ENCODE measurements around the gene DPY19L1.
A peak's percentile ranks its signal among the peaks of the same experiment; 100 is the strongest.
"Not testable (repeated sequence)": the region's sequence is repeated elsewhere in the genome, so short reads cannot be mapped to it uniquely, and the experiment has no call there.

DPY19L1 gene

DNA sequence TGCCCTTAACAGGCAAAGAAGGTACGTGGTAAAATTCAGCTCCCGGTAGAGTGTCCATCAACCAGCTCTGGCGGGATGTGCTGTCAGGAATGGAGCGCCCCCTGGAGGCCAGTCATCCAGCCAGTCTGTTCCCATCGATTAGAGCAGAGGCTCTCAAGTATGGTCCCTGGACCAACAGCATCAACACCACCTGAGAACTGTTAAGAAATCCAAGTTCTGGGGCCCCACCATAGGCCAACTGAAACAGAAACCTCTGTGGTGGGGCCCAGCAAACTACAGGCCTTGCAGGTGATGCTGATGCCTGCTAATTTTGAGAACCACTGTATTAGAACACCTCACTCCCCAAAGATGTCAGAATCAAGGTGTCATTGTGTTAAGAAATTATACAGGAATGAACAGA lies 109.2 kb downstream of the DPY19L1 start:
- TF ChIP-seq, protein P1, sequence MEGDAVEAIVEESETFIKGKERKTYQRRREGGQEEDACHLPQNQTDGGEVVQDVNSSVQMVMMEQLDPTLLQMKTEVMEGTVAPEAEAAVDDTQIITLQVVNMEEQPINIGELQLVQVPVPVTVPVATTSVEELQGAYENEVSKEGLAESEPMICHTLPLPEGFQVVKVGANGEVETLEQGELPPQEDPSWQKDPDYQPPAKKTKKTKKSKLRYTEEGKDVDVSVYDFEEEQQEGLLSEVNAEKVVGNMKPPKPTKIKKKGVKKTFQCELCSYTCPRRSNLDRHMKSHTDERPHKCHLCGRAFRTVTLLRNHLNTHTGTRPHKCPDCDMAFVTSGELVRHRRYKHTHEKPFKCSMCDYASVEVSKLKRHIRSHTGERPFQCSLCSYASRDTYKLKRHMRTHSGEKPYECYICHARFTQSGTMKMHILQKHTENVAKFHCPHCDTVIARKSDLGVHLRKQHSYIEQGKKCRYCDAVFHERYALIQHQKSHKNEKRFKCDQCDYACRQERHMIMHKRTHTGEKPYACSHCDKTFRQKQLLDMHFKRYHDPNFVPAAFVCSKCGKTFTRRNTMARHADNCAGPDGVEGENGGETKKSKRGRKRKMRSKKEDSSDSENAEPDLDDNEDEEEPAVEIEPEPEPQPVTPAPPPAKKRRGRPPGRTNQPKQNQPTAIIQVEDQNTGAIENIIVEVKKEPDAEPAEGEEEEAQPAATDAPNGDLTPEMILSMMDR (IDR thresholded peaks at IDR 0.05), result peak; percentile 65
- peak; percentile 75 for DNase-seq

DNA sequence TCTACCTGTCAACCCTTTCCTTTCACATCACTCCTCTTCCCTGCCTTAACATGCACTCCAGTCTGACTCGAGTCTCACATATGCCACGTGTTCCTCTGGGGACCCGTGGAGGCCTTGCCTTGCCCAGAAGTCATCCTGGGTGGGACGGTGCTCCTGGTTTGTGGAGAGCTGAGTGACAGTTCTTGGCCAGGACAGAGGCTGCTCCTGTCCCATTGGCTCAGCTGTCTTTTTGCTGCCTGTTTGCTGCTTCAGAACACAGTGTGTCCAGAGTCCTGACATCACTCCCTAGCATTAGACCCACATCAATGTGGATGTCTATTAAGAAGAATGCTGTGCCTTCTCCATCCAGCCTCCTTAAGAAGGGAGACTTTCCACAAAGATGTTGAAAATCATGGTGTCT lies 116.8 kb downstream of the DPY19L1 start:
- not testable (repeated sequence) for H3K27ac Mint-ChIP-seq; H3K4me1 Mint-ChIP-seq; DNase-seq; H3K27me3 Mint-ChIP-seq (ENCODE audit: low read depth, poor library complexity); H3K4me3 Mint-ChIP-seq
- Mint-ChIP-seq H3K36me3 (ENCODE audit: low read depth) (peaks cover 12% of the 10 kb centered on the region), H3K9me3 (peaks cover 18% of the 10 kb centered on the region)

More for the DNA sequence above, 109.2 kb downstream of the DPY19L1 start:
- Mint-ChIP-seq H3K27ac (no peak overlapping the region), H3K4me1 (no peaks in the 10 kb centered on the region), H3K36me3 (ENCODE audit: low read depth) (peaks cover 28% of the 10 kb centered on the region), H3K27me3 (ENCODE audit: low read depth, poor library complexity) (no peaks in the 10 kb centered on the region), H3K4me3 (no peak overlapping the region), H3K9me3 (peaks cover 5% of the 10 kb centered on the region)

DNA sequence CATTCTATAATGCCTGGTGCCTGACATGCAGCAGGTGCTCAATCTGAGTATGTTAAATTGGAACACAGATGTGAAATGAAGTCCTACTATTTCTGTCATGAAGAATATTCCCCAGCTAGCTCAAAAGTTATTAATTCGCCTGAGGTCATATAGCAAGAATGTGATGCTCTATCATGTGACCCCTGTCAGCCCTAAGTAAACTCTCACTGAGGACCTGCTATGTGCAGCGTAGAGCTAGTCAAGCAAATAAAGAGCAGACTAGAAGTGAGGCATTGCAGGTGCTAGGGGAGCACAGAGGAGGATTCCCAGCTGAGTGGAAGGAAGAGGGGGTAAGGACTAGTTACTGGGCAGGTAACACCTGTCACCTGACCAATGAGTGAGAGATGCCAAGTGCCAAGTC lies 118.2 kb downstream of the DPY19L1 start:
- not testable (repeated sequence) for H3K4me3 Mint-ChIP-seq; H3K27ac Mint-ChIP-seq; DNase-seq; H3K27me3 Mint-ChIP-seq (ENCODE audit: low read depth, poor library complexity); H3K4me1 Mint-ChIP-seq
- Mint-ChIP-seq H3K36me3 (ENCODE audit: low read depth) (peaks cover 11% of the 10 kb centered on the region), H3K9me3 (peaks cover 22% of the 10 kb centered on the region)

DNA sequence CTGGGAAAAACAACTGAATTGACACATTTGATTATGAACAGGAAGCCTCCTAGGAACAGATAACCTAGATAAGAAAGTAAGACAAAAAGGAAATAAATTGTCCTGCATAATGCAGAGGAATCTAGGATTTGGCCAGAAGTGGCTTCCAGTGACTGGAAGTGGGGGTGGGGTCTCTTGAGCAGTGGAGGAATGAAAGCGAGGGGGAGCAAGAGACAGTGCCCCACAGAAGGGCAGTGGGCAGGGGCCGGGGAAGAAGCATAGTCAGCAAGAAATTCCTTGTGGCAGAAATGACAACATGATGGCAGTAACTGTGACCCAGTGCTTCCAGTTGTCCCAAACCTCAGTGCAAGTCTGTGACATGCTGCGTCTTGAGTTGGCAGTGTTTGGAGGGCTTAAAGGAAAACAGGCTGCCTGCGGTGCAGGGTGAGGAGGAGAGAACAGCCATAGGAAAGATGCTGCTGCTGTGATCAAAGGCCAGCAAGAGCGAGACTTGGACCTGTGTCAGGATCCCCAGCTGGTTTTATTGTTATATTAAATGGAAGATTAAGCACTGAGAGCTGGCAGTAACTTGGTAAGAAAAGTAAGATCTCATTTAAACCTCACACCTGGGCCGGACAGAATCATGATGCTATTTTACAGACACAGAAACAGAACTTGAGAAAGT lies 119.0 kb downstream of the DPY19L1 start:
- not testable (repeated sequence) for H3K4me1 Mint-ChIP-seq; H3K4me3 Mint-ChIP-seq; H3K36me3 Mint-ChIP-seq (ENCODE audit: low read depth)

DNA sequence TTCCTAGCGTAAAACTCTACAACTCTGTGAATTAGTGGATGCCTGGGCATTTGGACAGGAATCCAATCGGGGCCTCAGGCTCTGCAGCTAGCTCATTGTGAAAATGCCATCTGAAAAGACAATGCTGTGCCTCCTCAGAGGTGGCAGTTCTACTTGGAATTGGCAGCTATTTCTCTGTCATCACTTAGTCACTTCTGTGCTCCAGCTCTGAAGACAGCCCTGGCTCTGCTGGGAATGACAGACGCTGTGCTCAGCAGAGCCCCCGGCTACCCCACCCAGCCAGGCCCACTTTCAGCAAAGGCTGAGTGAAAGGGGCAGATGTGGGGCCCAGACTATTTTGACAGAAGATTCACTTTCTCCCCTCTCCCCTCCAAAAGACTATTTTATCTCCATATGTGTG lies 119.8 kb downstream of the DPY19L1 start:
- H3K9me3 Mint-ChIP-seq, result peaks cover 27% of the 10 kb centered on the region
- H3K36me3 Mint-ChIP-seq (ENCODE audit: low read depth); H3K27me3 Mint-ChIP-seq (ENCODE audit: low read depth, poor library complexity); H3K27ac Mint-ChIP-seq; H3K4me3 Mint-ChIP-seq; H3K4me1 Mint-ChIP-seq; DNase-seq: not testable (repeated sequence)

More for the DNA sequence above, 119.0 kb downstream of the DPY19L1 start:
- H3K27me3 Mint-ChIP-seq (ENCODE audit: low read depth, poor library complexity); H3K27ac Mint-ChIP-seq; DNase-seq: not testable (repeated sequence)
- peaks cover 27% of the 10 kb centered on the region for H3K9me3 Mint-ChIP-seq

DNA sequence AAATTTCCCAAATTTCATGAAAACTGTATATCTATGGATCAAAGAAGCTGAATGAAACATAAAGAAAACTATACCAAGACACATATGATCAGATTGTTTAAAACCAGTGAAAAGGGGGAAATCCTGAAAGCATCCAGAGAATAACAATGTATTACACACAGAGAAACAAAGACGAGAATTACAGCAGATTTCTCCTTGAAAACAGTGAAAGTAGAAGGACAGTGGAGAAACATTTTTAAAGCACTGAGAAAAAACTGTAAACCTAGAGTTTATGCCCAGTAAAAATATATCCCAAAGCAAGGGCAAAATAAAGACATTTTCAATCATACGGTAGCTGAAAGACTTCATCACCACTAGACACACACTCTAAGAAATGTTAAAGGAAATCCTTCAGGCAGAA lies 121.0 kb downstream of the DPY19L1 start:
- Mint-ChIP-seq H3K4me1 (no peaks in the 10 kb centered on the region), H3K4me3 (no peak overlapping the region), H3K27ac (no peak overlapping the region), H3K27me3 (ENCODE audit: low read depth, poor library complexity) (peaks cover 2% of the 10 kb centered on the region), H3K9me3 (peaks cover 27% of the 10 kb centered on the region), H3K36me3 (ENCODE audit: low read depth) (peaks cover 8% of the 10 kb centered on the region)
- TF ChIP-seq, protein P1 (IDR thresholded peaks at IDR 0.05), result no peak
- no peak for DNase-seq

DNA sequence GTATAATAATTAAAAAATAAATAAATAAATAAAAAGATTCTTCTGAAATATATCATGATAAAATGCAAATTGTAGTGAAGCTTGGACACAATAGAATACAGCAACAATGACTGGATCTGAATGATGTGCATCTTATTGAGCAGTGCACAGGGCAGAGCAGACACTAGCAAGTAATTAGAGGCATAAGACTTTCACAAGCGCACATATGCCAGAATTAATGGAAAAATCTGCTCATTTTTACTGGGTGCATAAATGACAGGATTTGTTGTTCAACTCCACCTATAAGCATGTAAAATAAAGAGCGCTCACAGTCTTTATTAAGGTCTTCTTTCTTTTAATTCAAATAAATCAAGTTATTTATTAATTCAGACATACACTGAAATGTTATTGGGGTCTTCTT lies 125.0 kb downstream of the DPY19L1 start:
- peaks cover 32% of the 10 kb centered on the region for H3K9me3 Mint-ChIP-seq
- H3K36me3 Mint-ChIP-seq (ENCODE audit: low read depth), result peaks cover 8% of the 10 kb centered on the region
- H3K4me3 Mint-ChIP-seq, result no peak overlapping the region
- H3K4me1 Mint-ChIP-seq, result no peaks in the 10 kb centered on the region
- H3K27ac Mint-ChIP-seq, result no peak overlapping the region
- no peak for DNase-seq
- no peaks in the 10 kb centered on the region for H3K27me3 Mint-ChIP-seq (ENCODE audit: low read depth, poor library complexity)
- TF ChIP-seq, protein P1 (IDR thresholded peaks at IDR 0.05), result no peak

DNA sequence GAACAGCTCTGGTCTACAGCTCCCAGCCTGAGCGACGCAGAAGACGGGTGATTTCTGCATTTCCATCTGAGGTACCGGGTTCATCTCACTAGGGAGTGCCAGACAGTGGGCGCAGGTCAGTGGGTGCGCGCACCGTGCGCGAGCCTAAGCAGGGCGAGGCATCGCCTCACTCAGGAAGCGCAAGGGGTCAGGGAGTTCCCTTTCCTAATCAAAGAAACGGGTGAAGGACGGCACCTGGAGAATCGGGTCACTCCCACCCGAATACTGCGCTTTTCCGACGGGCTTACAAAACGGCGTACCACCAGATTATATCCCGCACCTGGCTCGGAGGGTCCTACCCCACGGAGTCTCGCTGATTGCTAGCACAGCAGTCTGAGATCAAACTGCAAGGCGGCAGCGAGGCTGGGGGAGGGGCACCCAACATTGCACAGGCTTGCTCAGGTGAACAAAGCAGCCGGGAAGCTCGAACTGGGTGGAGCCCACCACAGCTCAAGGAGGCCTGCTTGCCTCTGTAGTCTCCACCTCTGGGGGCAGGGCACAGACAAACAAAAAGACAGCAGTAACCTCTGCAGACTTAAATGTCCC lies 130.9 kb downstream of the DPY19L1 start:
- Mint-ChIP-seq H3K4me3 (peak overlapping the region; percentile 72), H3K9me3 (peaks cover 17% of the 10 kb centered on the region)
- H3K4me1 Mint-ChIP-seq; H3K27me3 Mint-ChIP-seq (ENCODE audit: low read depth, poor library complexity); H3K36me3 Mint-ChIP-seq (ENCODE audit: low read depth); H3K27ac Mint-ChIP-seq: not testable (repeated sequence)
- peak; percentile 16 for DNase-seq

All from nephron progenitor cell (in vitro differentiated cells).